COLO668 (cell line): ENCODE measurements around the gene CENPV.
"Not testable (repeated sequence)": the region's sequence is repeated elsewhere in the genome, so short reads cannot be mapped to it uniquely, and the experiment has no call there.

Experiments
- DNase-seq: peaks from one replicate; lab custom pipeline; 2025; ENCODE audit not compliant: unreplicated experiment; lab: John Stamatoyannopoulos, UW

Gene CENPV

GRCh38 chr17:16353317-16354174 is at the start of gene CENPV:
CENPV (minus strand) TSS chr17:16353469; CDS start chr17:16353436, 33 bp downstream.
- DNase-seq: peak; percentile 79

GRCh38 chr17:16398270-16399267 is 45.3 kb upstream of the CENPV start:
- peak; percentile 35 for DNase-seq

GRCh38 chr17:16396693-16397092 is 43.4 kb upstream of the CENPV start:
- not testable (repeated sequence) for DNase-seq

GRCh38 chr17:16395887-16396286 is 42.6 kb upstream of the CENPV start:
- not testable (repeated sequence) for DNase-seq

- not testable (repeated sequence) for DNase-seq
These were observed 39.2 kb upstream of the CENPV start for GRCh38 chr17:16392491-16392890.

GRCh38 chr17:16391451-16391850 is 38.2 kb upstream of the CENPV start:
- no peak for DNase-seq

GRCh38 chr17:16386126-16386507 is 32.8 kb upstream of the CENPV start:
- not testable (repeated sequence) for DNase-seq

GRCh38 chr17:16384557-16384956 is 31.3 kb upstream of the CENPV start:
- DNase-seq: no peak

- no peak for DNase-seq
These were observed 30.6 kb upstream of the CENPV start for GRCh38 chr17:16383772-16384287.

GRCh38 chr17:16383216-16383615 is 29.9 kb upstream of the CENPV start:
- no peak for DNase-seq

GRCh38 chr17:16381496-16381820 is 28.2 kb upstream of the CENPV start:
- DNase-seq: no peak

GRCh38 chr17:16380640-16381495 is 27.6 kb upstream of the CENPV start, which contains the start of gene UBB:
UBB (plus strand) TSS chr17:16381091; CDS start chr17:16381908, 817 bp downstream.
- DNase-seq: peak; percentile 89

- no peak for DNase-seq
These were observed 26.4 kb upstream of the CENPV start for GRCh38 chr17:16379654-16380053.

GRCh38 chr17:16378636-16379282 is 25.5 kb upstream of the CENPV start:
- no peak for DNase-seq

GRCh38 chr17:16377941-16378341 is 24.7 kb upstream of the CENPV start:
- DNase-seq: no peak

- no peak for DNase-seq
These were observed 21.1 kb upstream of the CENPV start for GRCh38 chr17:16374146-16374938.

GRCh38 chr17:16371742-16372141 is 18.5 kb upstream of the CENPV start:
- peak; percentile 1 for DNase-seq

- no peak for DNase-seq
These were observed 11.4 kb upstream of the CENPV start for GRCh38 chr17:16364625-16365024.
